ENCODE measurements around the gene ADAM11.
"Not testable (repeated sequence)": the region's sequence is repeated elsewhere in the genome, so short reads cannot be mapped to it uniquely, and the experiment has no call there.

ADAM11 gene

GRCh38 chr17:44795421-44795820 lies 36.6 kb downstream of the ADAM11 start:
- DNase-seq (ENCODE audit: low read depth), result no peak

- DNase-seq (ENCODE audit: low read depth), result no peak
Measured at GRCh38 chr17:44795928-44796327, 37.1 kb downstream of the ADAM11 start.

GRCh38 chr17:44796731-44797130 lies 37.9 kb downstream of the ADAM11 start:
- no peak for DNase-seq (ENCODE audit: low read depth)

GRCh38 chr17:44797802-44798201 lies 39.0 kb downstream of the ADAM11 start:
- peak; percentile 52 for DNase-seq (ENCODE audit: low read depth)

GRCh38 chr17:44798356-44798755 lies 39.6 kb downstream of the ADAM11 start:
- DNase-seq (ENCODE audit: low read depth), result no peak

- peak; percentile 61 for DNase-seq (ENCODE audit: low read depth)
Measured at GRCh38 chr17:44801880-44802279, 43.1 kb downstream of the ADAM11 start.

GRCh38 chr17:44804302-44805089 lies 45.7 kb downstream of the ADAM11 start:
- DNase-seq (ENCODE audit: low read depth), result peak; percentile 25

GRCh38 chr17:44807093-44807816 lies 48.5 kb downstream of the ADAM11 start:
- no peak for DNase-seq (ENCODE audit: low read depth)

GRCh38 chr17:44807817-44808155 lies 49.0 kb downstream of the ADAM11 start:
- DNase-seq (ENCODE audit: low read depth), result peak; percentile 25

GRCh38 chr17:44808156-44808555 lies 49.4 kb downstream of the ADAM11 start:
- DNase-seq (ENCODE audit: low read depth), result no peak

- DNase-seq (ENCODE audit: low read depth), result not testable (repeated sequence)
Measured at GRCh38 chr17:44808656-44809388, 50.0 kb downstream of the ADAM11 start.

- no peak for DNase-seq (ENCODE audit: low read depth)
Measured at GRCh38 chr17:44812263-44812662, 53.5 kb downstream of the ADAM11 start.

- DNase-seq (ENCODE audit: low read depth), result not testable (repeated sequence)
Measured at GRCh38 chr17:44818508-44818907, 59.7 kb downstream of the ADAM11 start.

GRCh38 chr17:44820631-44821212 lies 61.9 kb downstream of the ADAM11 start:
- peak; percentile 95 for DNase-seq (ENCODE audit: low read depth)

GRCh38 chr17:44825236-44825635 lies 66.4 kb downstream of the ADAM11 start:
- DNase-seq (ENCODE audit: low read depth), result not testable (repeated sequence)

GRCh38 chr17:44826123-44826790 lies 67.5 kb downstream of the ADAM11 start:
- peak; percentile 84 for DNase-seq (ENCODE audit: low read depth)

- DNase-seq (ENCODE audit: low read depth), result peak; percentile 49
Measured at GRCh38 chr17:44827863-44828262, 69.1 kb downstream of the ADAM11 start.

- DNase-seq (ENCODE audit: low read depth), result peak; percentile 44
Measured at GRCh38 chr17:44828919-44829522, 70.2 kb downstream of the ADAM11 start.

- peak; percentile 52 for DNase-seq (ENCODE audit: low read depth)
Measured at GRCh38 chr17:44829523-44830358, 71.0 kb downstream of the ADAM11 start, which contains the start of gene GJC1. Gene GJC1 (minus strand): TSS chr17:44830287. CDS start chr17:44805817, 24,470 bp downstream.
